Measurements from ENCODE around the gene LIPC.

DNA sequence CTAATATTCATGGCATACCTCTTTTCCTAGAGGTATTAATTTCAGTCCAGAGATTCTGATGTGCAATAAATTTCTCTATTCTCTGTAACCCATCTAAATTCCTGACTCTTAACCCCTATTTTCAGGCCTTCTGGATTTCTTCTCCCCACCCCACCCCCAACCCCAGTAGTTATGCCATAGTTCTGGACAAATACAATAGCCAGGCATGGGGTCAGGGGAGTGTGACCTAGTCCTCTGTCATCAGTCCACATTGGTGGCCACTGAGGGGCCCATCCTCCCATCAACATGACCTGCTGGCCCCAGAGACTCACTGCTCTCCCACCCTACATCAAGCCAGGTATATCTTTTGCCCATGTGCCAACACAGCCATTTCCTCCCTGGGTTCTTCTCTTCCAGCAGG lies 3.8 kb upstream of the LIPC start:
- TF ChIP-seq, protein P1, sequence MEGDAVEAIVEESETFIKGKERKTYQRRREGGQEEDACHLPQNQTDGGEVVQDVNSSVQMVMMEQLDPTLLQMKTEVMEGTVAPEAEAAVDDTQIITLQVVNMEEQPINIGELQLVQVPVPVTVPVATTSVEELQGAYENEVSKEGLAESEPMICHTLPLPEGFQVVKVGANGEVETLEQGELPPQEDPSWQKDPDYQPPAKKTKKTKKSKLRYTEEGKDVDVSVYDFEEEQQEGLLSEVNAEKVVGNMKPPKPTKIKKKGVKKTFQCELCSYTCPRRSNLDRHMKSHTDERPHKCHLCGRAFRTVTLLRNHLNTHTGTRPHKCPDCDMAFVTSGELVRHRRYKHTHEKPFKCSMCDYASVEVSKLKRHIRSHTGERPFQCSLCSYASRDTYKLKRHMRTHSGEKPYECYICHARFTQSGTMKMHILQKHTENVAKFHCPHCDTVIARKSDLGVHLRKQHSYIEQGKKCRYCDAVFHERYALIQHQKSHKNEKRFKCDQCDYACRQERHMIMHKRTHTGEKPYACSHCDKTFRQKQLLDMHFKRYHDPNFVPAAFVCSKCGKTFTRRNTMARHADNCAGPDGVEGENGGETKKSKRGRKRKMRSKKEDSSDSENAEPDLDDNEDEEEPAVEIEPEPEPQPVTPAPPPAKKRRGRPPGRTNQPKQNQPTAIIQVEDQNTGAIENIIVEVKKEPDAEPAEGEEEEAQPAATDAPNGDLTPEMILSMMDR (IDR thresholded peaks at IDR 0.05) = no peak
- no peak for TF ChIP-seq POLR2A (IDR thresholded peaks at IDR 0.05)
